Vagina (tissue), 2 donors: Measurements from ENCODE around the gene RNU6-9. TPM values are rescaled to one million over a fixed set of nuclear protein-coding genes. Genes with fewer than 3 reads are reported as not detected.
A peak's percentile ranks its signal among the peaks of the same experiment; 100 is the strongest.

Source experiments
- DNase-seq, 2 donors: peaks; one replicate each; pipeline ENCODE4 v3.0.0-alpha.2; 2017; ENCODE audit errors: extremely low spot score in 2 of 2
- H3K27ac ChIP-seq: fragments of 200-600 bp; sonication (generic); one replicate; pipeline ENCODE4 v1.5.1; 2019
- H3K27me3 ChIP-seq: fragments of 200-600 bp; sonication (generic); one replicate; pipeline ENCODE4 v1.5.1; 2019
- H3K36me3 ChIP-seq, 2 donors: fragments of 200-600 bp; sonication (generic); one replicate each; pipeline ENCODE4 v1.5.1; 2017 to 2019
- H3K4me1 ChIP-seq: fragments of 200-600 bp; sonication (generic); one replicate; pipeline ENCODE4 v1.5.1; 2019
- H3K4me3 ChIP-seq, 2 donors: fragments of 200-600 bp; sonication (generic); 1 replicate in 1 of 2; 2 replicates in 1 of 2; pipeline ENCODE4 v1.5.1; 2016 to 2019
- H3K9me3 ChIP-seq: fragments of 200-600 bp; sonication (generic); one replicate; pipeline ENCODE4 v1.5.1; 2019
- CTCF ChIP-seq, 3 experiments: fragments of 450-650 bp in 2 of 3; fragments of 200-600 bp in 1 of 3; sonication (generic) in 1 of 3; IDR thresholded peaks; one replicate each; pipeline ENCODE4 v1.5.1; 2017 to 2019; ENCODE audit warnings: antibody characterized with exemption in 3 of 3, mild to moderate bottlenecking in 2 of 3, moderate library complexity in 2 of 3
- POLR2A ChIP-seq, 2 donors: fragments of 450-650 bp; IDR thresholded peaks; one replicate each; pipeline ENCODE4 v1.6.1; 2017; ENCODE audit warnings: antibody characterized with exemption in 2 of 2, mild to moderate bottlenecking in 2 of 2, moderate library complexity in 2 of 2
- POLR2AphosphoS5 ChIP-seq, 2 donors: sonication (generic); formaldehyde crosslinking; IDR thresholded peaks; one replicate each; pipeline ENCODE4 v1.9.0; 2017; ENCODE audit warnings: antibody characterized with exemption in 2 of 2, mild to moderate bottlenecking in 2 of 2, low read depth in 1 of 2; ENCODE audit not compliant: insufficient read depth in 1 of 2
- intact Hi-C: fragments of 100-400 bp; cut with DNase I; formaldehyde crosslinking; loops from one replicate; pipeline ENCODE4 v1.15.1; 2023
- total RNA-seq: library from RNA; depleted of rRNA; stranded (reverse); fragments of >200 nt; gene quantifications from one replicate; pipeline ENCODE4 v1.2.3, GENCODE V29; 2016

Gene RNU6-9
- total RNA-seq, 1 donor from 2014 or later = not detected

GRCh38 chr19:862581-863314 lies 30.5 kb upstream of the RNU6-9 start:
- TF ChIP-seq POLR2A (IDR thresholded peaks at IDR 0.05) (no peak), CTCF (IDR thresholded peaks at IDR 0.05) (no peak), POLR2AphosphoS5 (IDR thresholded peaks at IDR 0.05; ENCODE audit: insufficient read depth in 1 of 2, low read depth in 1 of 2) (no peak)
- peaks cover 54% of the 10 kb centered on the region for H3K4me1 ChIP-seq
- H3K27ac ChIP-seq = peak overlapping the region; percentile 92
- intact Hi-C loops = loop anchor here (5.0 to 10.0 kb wide), 2 partner anchors 88 to 120 kb away; partner anchors contain the start of gene WDR18
- DNase-seq = no peak
- no peak overlapping the region for H3K4me3 ChIP-seq
- H3K36me3 ChIP-seq = peaks cover 0 to 1% of the 10 kb centered on the region in 2 donors
- no peaks in the 10 kb centered on the region for H3K9me3 ChIP-seq
- no peaks in the 10 kb centered on the region for H3K27me3 ChIP-seq

- H3K9me3 ChIP-seq = no peaks in the 10 kb centered on the region
- H3K4me3 ChIP-seq = no peak overlapping the region
- peaks cover 0 to 7% of the 10 kb centered on the region in 2 donors for H3K36me3 ChIP-seq
- intact Hi-C loops = loop anchor here (5.0 to 10.0 kb wide), 2 partner anchors 88 to 119 kb away; partner anchors contain the start of gene WDR18
- DNase-seq = no peak
- no peaks in the 10 kb centered on the region for H3K27me3 ChIP-seq
- peak overlapping the region; percentile 2 for H3K27ac ChIP-seq
- TF ChIP-seq POLR2A (IDR thresholded peaks at IDR 0.05) (no peak), CTCF (IDR thresholded peaks at IDR 0.05) (no peak), POLR2AphosphoS5 (IDR thresholded peaks at IDR 0.05; ENCODE audit: insufficient read depth in 1 of 2, low read depth in 1 of 2) (no peak)
- peaks cover 58% of the 10 kb centered on the region for H3K4me1 ChIP-seq
Observed at GRCh38 chr19:863315-863620, 30.0 kb upstream of the RNU6-9 start.

- peak overlapping the region; percentile 27 for H3K27ac ChIP-seq
- no peaks in the 10 kb centered on the region for H3K9me3 ChIP-seq
- no peak overlapping the region for H3K4me3 ChIP-seq
- intact Hi-C loops = loop anchor here (10.0 kb wide), 1 partner anchor 92 kb away; no protein-coding TSS in a partner anchor
- peaks cover 0 to 17% of the 10 kb centered on the region in 2 donors for H3K36me3 ChIP-seq
- H3K4me1 ChIP-seq = peaks cover 54% of the 10 kb centered on the region
- DNase-seq = no peak
- TF ChIP-seq CTCF (IDR thresholded peaks at IDR 0.05) = no peak
- no peak for TF ChIP-seq POLR2A (IDR thresholded peaks at IDR 0.05)
- no peak for TF ChIP-seq POLR2AphosphoS5 (IDR thresholded peaks at IDR 0.05; ENCODE audit: insufficient read depth in 1 of 2, low read depth in 1 of 2)
- H3K27me3 ChIP-seq = no peaks in the 10 kb centered on the region
Observed at GRCh38 chr19:866769-867300, 26.4 kb upstream of the RNU6-9 start.

GRCh38 chr19:867301-867793 lies 25.9 kb upstream of the RNU6-9 start:
- Histone ChIP-seq H3K27me3 (no peaks in the 10 kb centered on the region), H3K36me3 (peaks cover 0 to 17% of the 10 kb centered on the region in 2 donors), H3K4me3 (no peak overlapping the region), H3K9me3 (no peaks in the 10 kb centered on the region), H3K4me1 (peaks cover 54% of the 10 kb centered on the region), H3K27ac (peak overlapping the region; percentile 27)
- DNase-seq = no peak
- TF ChIP-seq POLR2A (IDR thresholded peaks at IDR 0.05) (no peak), CTCF (IDR thresholded peaks at IDR 0.05) (no peak), POLR2AphosphoS5 (IDR thresholded peaks at IDR 0.05; ENCODE audit: insufficient read depth in 1 of 2, low read depth in 1 of 2) (no peak)
- intact Hi-C loops = loop anchor here (10.0 kb wide), 1 partner anchor 93 kb away; no protein-coding TSS in a partner anchor
